SK-N-SH (cell line): Measurements from ENCODE around the gene LRFN4.

Experiments used
- CHD2 ChIP-seq: fragments of 150-350 bp; IDR thresholded peaks from 2 replicates; pipeline ENCODE4 v1.6.1; 2018; ENCODE audit warnings: low read length; ENCODE audit not compliant: partially characterized antibody
- EZH2phosphoT487 ChIP-seq: fragments of 200-600 bp; sonication (generic); IDR thresholded peaks from 2 replicates; pipeline ENCODE4 v1.6.1; 2017; ENCODE audit warnings: low read depth, mixed run types, mild to moderate bottlenecking, antibody characterized with exemption, moderate library complexity, borderline replicate concordance
- GABPA ChIP-seq: IDR thresholded peaks from 2 replicates; pipeline ENCODE4 v1.4.0; 2012; ENCODE audit warnings: low read depth, mild to moderate bottlenecking
- MAX ChIP-seq: IDR thresholded peaks from 2 replicates; pipeline ENCODE4 v1.4.0; 2012; ENCODE audit warnings: low read depth
- MXI1 ChIP-seq: IDR thresholded peaks from 2 replicates; pipeline ENCODE4 v1.6.1; 2012; ENCODE audit warnings: mild to moderate bottlenecking, low read depth, low read length, improper control_type of control experiment
- NFIC ChIP-seq: IDR thresholded peaks from 2 replicates; pipeline ENCODE4 v1.4.0; 2012; ENCODE audit warnings: borderline replicate concordance
- POLR2AphosphoS5 ChIP-seq: IDR thresholded peaks from 2 replicates; pipeline ENCODE4 v1.6.1; 2012; ENCODE audit warnings: low read depth, low read length
- REST ChIP-seq: IDR thresholded peaks from 2 replicates; pipeline ENCODE4 v1.6.1; 2012; ENCODE audit warnings: mild to moderate bottlenecking, low read depth, low read length, moderate library complexity
- RFX5 ChIP-seq: IDR thresholded peaks from 2 replicates; pipeline ENCODE4 v1.6.1; 2012; ENCODE audit warnings: mild to moderate bottlenecking, improper control_type of control experiment, low read length
- RXRA ChIP-seq: IDR thresholded peaks from 2 replicates; pipeline ENCODE4 v1.4.0; 2012; ENCODE audit warnings: low read depth, mild to moderate bottlenecking, borderline replicate concordance
- TAF1 ChIP-seq: IDR thresholded peaks from 2 replicates; pipeline ENCODE4 v1.6.1; 2012; ENCODE audit warnings: low read depth, mild to moderate bottlenecking, low read length, moderate library complexity, borderline replicate concordance
- TCF12 ChIP-seq: IDR thresholded peaks from 2 replicates; pipeline ENCODE4 v1.4.0; 2012
- TEAD4 ChIP-seq: IDR thresholded peaks from 2 replicates; pipeline ENCODE4 v1.4.0; 2012; ENCODE audit warnings: mild to moderate bottlenecking, borderline replicate concordance; ENCODE audit not compliant: insufficient read depth
- TF ChIP-seq, protein P1 (sequence below): fragments of 200-600 bp; sonication (generic); IDR thresholded peaks from 2 replicates; pipeline ENCODE4 v1.6.1; 2017; ENCODE audit warnings: antibody characterized with exemption, mild to moderate bottlenecking, moderate library complexity

GRCh38 chr11:66889960-66890359 is 33.1 kb downstream of the LRFN4 start:
- TF ChIP-seq RXRA (no peak), CHD2 (no peak), MXI1 (no peak), RFX5 (no peak), REST (no peak), POLR2AphosphoS5 (no peak), TAF1 (no peak), TCF12 (no peak), GABPA (no peak), MAX (no peak), NFIC (no peak), EZH2phosphoT487 (no peak), TEAD4 (no peak)
- TF ChIP-seq, protein P1, sequence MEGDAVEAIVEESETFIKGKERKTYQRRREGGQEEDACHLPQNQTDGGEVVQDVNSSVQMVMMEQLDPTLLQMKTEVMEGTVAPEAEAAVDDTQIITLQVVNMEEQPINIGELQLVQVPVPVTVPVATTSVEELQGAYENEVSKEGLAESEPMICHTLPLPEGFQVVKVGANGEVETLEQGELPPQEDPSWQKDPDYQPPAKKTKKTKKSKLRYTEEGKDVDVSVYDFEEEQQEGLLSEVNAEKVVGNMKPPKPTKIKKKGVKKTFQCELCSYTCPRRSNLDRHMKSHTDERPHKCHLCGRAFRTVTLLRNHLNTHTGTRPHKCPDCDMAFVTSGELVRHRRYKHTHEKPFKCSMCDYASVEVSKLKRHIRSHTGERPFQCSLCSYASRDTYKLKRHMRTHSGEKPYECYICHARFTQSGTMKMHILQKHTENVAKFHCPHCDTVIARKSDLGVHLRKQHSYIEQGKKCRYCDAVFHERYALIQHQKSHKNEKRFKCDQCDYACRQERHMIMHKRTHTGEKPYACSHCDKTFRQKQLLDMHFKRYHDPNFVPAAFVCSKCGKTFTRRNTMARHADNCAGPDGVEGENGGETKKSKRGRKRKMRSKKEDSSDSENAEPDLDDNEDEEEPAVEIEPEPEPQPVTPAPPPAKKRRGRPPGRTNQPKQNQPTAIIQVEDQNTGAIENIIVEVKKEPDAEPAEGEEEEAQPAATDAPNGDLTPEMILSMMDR, result no peak
